Right lobe of liver (tissue), 4 donors: ENCODE results near the gene NFIB.

Source experiments
- CTCF ChIP-seq, 4 donors: fragments of 200-600 bp in 3 of 4; fragments of 450-650 bp in 1 of 4; IDR thresholded peaks; one replicate each; pipeline versions ENCODE4 v1.5.1 to v1.8.0; 2016 to 2022; ENCODE audit warnings: antibody characterized with exemption in 4 of 4, mild to moderate bottlenecking in 2 of 4
- POLR2A ChIP-seq: fragments of 450-650 bp; IDR thresholded peaks from one replicate; pipeline ENCODE4 v1.6.1; 2017; ENCODE audit warnings: antibody characterized with exemption, mild to moderate bottlenecking
- donor health status: DM: no; HTN: no; CAD: no.
- donor health status: DM: no; HTN: no; CAD: no.
- donor health status: DM: no; HTN: yes; CAD: no.

GRCh38 chr9:14300588-14300987, 13.4 kb downstream of the NFIB start:
- no peak for TF ChIP-seq CTCF (IDR thresholded peaks at IDR 0.05)
- no peak for TF ChIP-seq POLR2A
